ENCODE data around the gene KCNK4.

KCNK4 gene

GRCh38 chr11:64292460-64293254 is 1.6 kb downstream of the KCNK4 start:
- CTCF ChIA-PET, result interaction anchor here (14.3 kb wide), 1 partner anchor 10 kb away, joined by 186 read pairs; the partner anchor contains the start of genes CATSPERZ and ESRRA
- POLR2A ChIA-PET, result no interaction called here
- no peak for TF ChIP-seq CTCF (IDR thresholded peaks at IDR 0.05; ENCODE audit: control extremely low read depth, extremely low read depth, low read depth, missing control alignments)
- DNase-seq (ENCODE audit: extremely low spot score), result no peak

- no peak for TF ChIP-seq CTCF (IDR thresholded peaks at IDR 0.05; ENCODE audit: control extremely low read depth, extremely low read depth, low read depth, missing control alignments)
- DNase-seq (ENCODE audit: extremely low spot score), result no peak
- POLR2A ChIA-PET, result interaction anchor here (0.6 to 0.7 kb wide), 2 partner anchors 8 to 28 kb away, joined by 6 read pairs; no protein-coding TSS in a partner anchor
- CTCF ChIA-PET, result interaction anchor here (14.3 kb wide), 1 partner anchor 8 kb away, joined by 186 read pairs; the partner anchor contains the start of genes CATSPERZ and ESRRA
These were observed 3.7 kb downstream of the KCNK4 start for GRCh38 chr11:64294774-64295173.

- POLR2A ChIA-PET, result no interaction called here
These were observed 4.7 kb downstream of the KCNK4 start for GRCh38 chr11:64295760-64296159.

GRCh38 chr11:64296236-64296635 is 5.1 kb downstream of the KCNK4 start:
- POLR2A ChIA-PET, result no interaction called here
- no peak for TF ChIP-seq CTCF (IDR thresholded peaks at IDR 0.05; ENCODE audit: control extremely low read depth, extremely low read depth, low read depth, missing control alignments)
- DNase-seq (ENCODE audit: extremely low spot score), result no peak
- CTCF ChIA-PET, result interaction anchor here (0.8 to 1.2 kb wide), 3 partner anchors 8 to 44 kb away, joined by 3 read pairs; partner anchors contain the start of genes ESRRA and PLCB3

More at GRCh38 chr11:64295760-64296159, 4.7 kb downstream of the KCNK4 start:
- no peak for TF ChIP-seq CTCF (IDR thresholded peaks at IDR 0.05; ENCODE audit: control extremely low read depth, extremely low read depth, low read depth, missing control alignments)
- CTCF ChIA-PET, result interaction anchor here (0.8 to 14.3 kb wide), 3 partner anchors 7 to 44 kb away, joined by 3 to 186 read pairs (median 3); partner anchors contain the start of genes CATSPERZ, ESRRA and PLCB3
- no peak for DNase-seq (ENCODE audit: extremely low spot score)

- ChIA-PET CTCF (interaction anchor here (0.9 to 1.8 kb wide), 3 partner anchors 9 to 92 kb away, joined by 3 to 5 read pairs (median 3); partner anchors contain the start of gene PLCB3), POLR2A (no interaction called here)
- TF ChIP-seq CTCF (IDR thresholded peaks at IDR 0.05; ENCODE audit: control extremely low read depth, extremely low read depth, low read depth, missing control alignments), result no peak
- no peak for DNase-seq (ENCODE audit: extremely low spot score)
These were observed 6.0 kb downstream of the KCNK4 start for GRCh38 chr11:64296830-64297698.

Data from GM10248 (cell line).